ENCODE data around the gene DSTN. TPM values are rescaled to one million over a fixed set of nuclear protein-coding genes. Genes with fewer than 3 reads are reported as not detected.
A peak's percentile ranks its signal among the peaks of the same experiment; 100 is the strongest.

Gene DSTN
- total and polyA plus RNA-seq, 2 donors (not counting 1 experiment from before 2014, with no cell fraction given), result 6.6 to 13.4 TPM

- POLR2A ChIA-PET, result no interaction called here
- H3K27me3 ChIP-seq (replicated peaks in 1 of 4; ENCODE audit: control extremely low read depth in 1 of 4, control insufficient read depth in 3 of 4, insufficient read depth in 4 of 4, low read length in 3 of 4), result no peaks in the 10 kb centered on the region
- peaks cover 0 to 8% of the 10 kb centered on the region in 2 experiments for H3K36me3 ChIP-seq (replicated peaks in 1 of 2; ENCODE audit: control extremely low read depth in 1 of 2, control insufficient read depth in 1 of 2, extremely low read depth in 1 of 2, insufficient read depth in 2 of 2, low read length in 1 of 2)
- H3K9me3 ChIP-seq (ENCODE audit: control extremely low read depth in 1 of 3, control insufficient read depth in 2 of 3, insufficient read depth in 1 of 3, low read length in 2 of 3), result no peaks in the 10 kb centered on the region
- CTCF ChIA-PET, result interaction anchor here (1.0 kb wide), 1 partner anchor 107 kb away, joined by 3 read pairs; no protein-coding TSS in a partner anchor
- ATAC-seq (ENCODE audit: low read depth) (no peak), DNase-seq (no peak)
- H3K4me2 ChIP-seq (replicated peaks; ENCODE audit: low read depth, low read length, poor library complexity, severe bottlenecking), result no peak overlapping the region
- H3K4me3 Mint-ChIP-seq, result no peak overlapping the region
- no peaks in the 10 kb centered on the region for H4K20me1 ChIP-seq (ENCODE audit: control insufficient read depth, insufficient read depth, low read length, poor library complexity, severe bottlenecking)
- no peak for TF ChIP-seq CTCF (IDR thresholded peaks at IDR 0.05)
- peak overlapping the region; percentile 59 for H3K27ac Mint-ChIP-seq
- no peak overlapping the region for H3K9ac ChIP-seq (ENCODE audit: low read length)
- H3K27me3 Mint-ChIP-seq, result no peaks in the 10 kb centered on the region
- no peak overlapping the region for H3K4me3 ChIP-seq (ENCODE audit: control extremely low read depth in 1 of 5, extremely low read depth in 1 of 5, insufficient read depth in 1 of 5, low read depth in 2 of 5, low read length in 4 of 5)
- intact Hi-C loops (cut with micrococcal nuclease), result no loop called here
- peaks cover 14 to 28% of the 10 kb centered on the region in 2 donors for H3K4me1 ChIP-seq (ENCODE audit: control insufficient read depth in 2 of 2, insufficient read depth in 2 of 2, low read length in 2 of 2)
- no peaks in the 10 kb centered on the region for H3K79me2 ChIP-seq (ENCODE audit: control insufficient read depth, insufficient read depth, low read length)
- H3K27ac ChIP-seq (ENCODE audit: low read length in 2 of 2), result no peak overlapping the region
- H3K9me3 Mint-ChIP-seq (ENCODE audit: insufficient read depth), result no peaks in the 10 kb centered on the region
- H2AFZ ChIP-seq (ENCODE audit: insufficient read depth, low read depth, low read length, poor library complexity, severe bottlenecking), result no peak overlapping the region
- WGBS (ENCODE audit: insufficient coverage), result 53% methylated on average over 16 of the region's 16 CpGs
- peaks cover 19% of the 10 kb centered on the region for H3K4me1 Mint-ChIP-seq
Observed at GRCh38 chr20:17612287-17612991, 42.6 kb downstream of the DSTN start.

- Histone ChIP-seq H2AFZ (ENCODE audit: insufficient read depth, low read depth, low read length, poor library complexity, severe bottlenecking) (no peak overlapping the region), H3K79me2 (ENCODE audit: control insufficient read depth, insufficient read depth, low read length) (no peaks in the 10 kb centered on the region), H3K9me3 (ENCODE audit: control extremely low read depth in 1 of 3, control insufficient read depth in 2 of 3, insufficient read depth in 1 of 3, low read length in 2 of 3) (no peaks in the 10 kb centered on the region), H3K36me3 (replicated peaks in 1 of 2; ENCODE audit: control extremely low read depth in 1 of 2, control insufficient read depth in 1 of 2, extremely low read depth in 1 of 2, insufficient read depth in 2 of 2, low read length in 1 of 2) (peaks cover 0 to 3% of the 10 kb centered on the region in 2 experiments), H3K9ac (ENCODE audit: low read length) (no peak overlapping the region), H3K4me1 (ENCODE audit: control insufficient read depth in 2 of 2, insufficient read depth in 2 of 2, low read length in 2 of 2) (peaks cover 14 to 28% of the 10 kb centered on the region in 2 donors), H3K4me3 (ENCODE audit: control extremely low read depth in 1 of 5, extremely low read depth in 1 of 5, insufficient read depth in 1 of 5, low read depth in 2 of 5, low read length in 4 of 5) (no peak overlapping the region), H4K20me1 (ENCODE audit: control insufficient read depth, insufficient read depth, low read length, poor library complexity, severe bottlenecking) (no peaks in the 10 kb centered on the region), H3K27ac (ENCODE audit: low read length in 2 of 2) (no peak overlapping the region), H3K27me3 (replicated peaks in 1 of 4; ENCODE audit: control extremely low read depth in 1 of 4, control insufficient read depth in 3 of 4, insufficient read depth in 4 of 4, low read length in 3 of 4) (no peaks in the 10 kb centered on the region), H3K4me2 (replicated peaks; ENCODE audit: low read depth, low read length, poor library complexity, severe bottlenecking) (no peak overlapping the region)
- 92% methylated on average over 7 of the region's 7 CpGs for whole genome bisulfite sequencing (ENCODE audit: insufficient coverage)
- ChIA-PET CTCF (interaction anchor here (1.0 kb wide), 1 partner anchor 108 kb away, joined by 3 read pairs; no protein-coding TSS in a partner anchor), POLR2A (no interaction called here)
- Mint-ChIP-seq H3K4me1 (peaks cover 19% of the 10 kb centered on the region), H3K9me3 (ENCODE audit: insufficient read depth) (no peaks in the 10 kb centered on the region), H3K27me3 (no peaks in the 10 kb centered on the region), H3K4me3 (no peak overlapping the region), H3K27ac (no peak overlapping the region)
- intact Hi-C loops (cut with micrococcal nuclease), result no loop called here
- no peak for ATAC-seq (ENCODE audit: low read depth)
- no peak for DNase-seq
- TF ChIP-seq CTCF (IDR thresholded peaks at IDR 0.05), result no peak
- no peak for TF ChIP-seq EZH2 (IDR thresholded peaks at IDR 0.05; ENCODE audit: borderline replicate concordance, insufficient read depth, low read depth, low read length, poor library complexity, severe bottlenecking)
Observed at GRCh38 chr20:17612992-17613327, 43.1 kb downstream of the DSTN start.

All from B cell (primary cell).